ENCODE data around the gene NAALADL2.
"Not testable (repeated sequence)": the region's sequence is repeated elsewhere in the genome, so short reads cannot be mapped to it uniquely, and the experiment has no call there.

Gene NAALADL2

DNA sequence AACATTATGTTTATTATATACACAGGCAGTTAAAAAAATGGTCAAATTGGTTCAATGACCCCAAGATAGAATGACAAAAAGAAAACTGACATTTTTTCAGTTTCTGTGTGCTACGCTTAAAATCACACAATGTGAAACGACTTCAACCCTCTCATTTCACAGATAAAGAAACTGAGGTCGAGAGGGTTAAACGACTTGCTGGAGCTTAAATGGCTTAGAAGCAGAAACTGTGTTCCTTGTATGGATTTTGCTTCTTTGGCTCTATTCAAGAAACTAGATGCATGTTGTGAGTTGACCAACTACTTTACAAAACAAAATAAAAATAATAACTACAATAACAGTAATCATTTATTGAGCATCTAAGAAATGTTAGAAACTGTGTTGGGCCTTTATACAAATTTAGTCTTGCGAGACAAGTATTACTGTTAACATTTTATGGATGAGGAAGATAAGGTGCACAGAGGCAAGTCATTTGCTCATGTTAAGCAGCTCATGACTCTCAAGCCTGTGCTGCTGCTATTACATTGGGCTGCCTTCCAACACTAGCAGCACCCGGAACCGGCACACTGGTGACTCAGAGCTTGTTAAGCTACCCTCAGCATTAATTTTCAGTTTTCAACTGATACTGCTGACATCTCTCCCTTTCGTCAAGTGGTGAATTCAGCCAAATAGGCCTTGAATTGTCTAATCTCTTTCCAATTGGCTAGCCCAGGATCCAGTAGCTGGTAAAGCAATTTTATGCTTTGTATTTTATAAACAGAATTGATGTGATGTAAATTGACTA is 487.6 kb downstream of the NAALADL2 start:
- H3K27ac ChIP-seq: peak overlapping the region; percentile 75; the same call in 1 of the 2 replicates
- no peak for TF ChIP-seq ZFX (IDR thresholded peaks at IDR 0.05)
- TF ChIP-seq, protein P1, sequence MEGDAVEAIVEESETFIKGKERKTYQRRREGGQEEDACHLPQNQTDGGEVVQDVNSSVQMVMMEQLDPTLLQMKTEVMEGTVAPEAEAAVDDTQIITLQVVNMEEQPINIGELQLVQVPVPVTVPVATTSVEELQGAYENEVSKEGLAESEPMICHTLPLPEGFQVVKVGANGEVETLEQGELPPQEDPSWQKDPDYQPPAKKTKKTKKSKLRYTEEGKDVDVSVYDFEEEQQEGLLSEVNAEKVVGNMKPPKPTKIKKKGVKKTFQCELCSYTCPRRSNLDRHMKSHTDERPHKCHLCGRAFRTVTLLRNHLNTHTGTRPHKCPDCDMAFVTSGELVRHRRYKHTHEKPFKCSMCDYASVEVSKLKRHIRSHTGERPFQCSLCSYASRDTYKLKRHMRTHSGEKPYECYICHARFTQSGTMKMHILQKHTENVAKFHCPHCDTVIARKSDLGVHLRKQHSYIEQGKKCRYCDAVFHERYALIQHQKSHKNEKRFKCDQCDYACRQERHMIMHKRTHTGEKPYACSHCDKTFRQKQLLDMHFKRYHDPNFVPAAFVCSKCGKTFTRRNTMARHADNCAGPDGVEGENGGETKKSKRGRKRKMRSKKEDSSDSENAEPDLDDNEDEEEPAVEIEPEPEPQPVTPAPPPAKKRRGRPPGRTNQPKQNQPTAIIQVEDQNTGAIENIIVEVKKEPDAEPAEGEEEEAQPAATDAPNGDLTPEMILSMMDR (conservative IDR thresholded peaks at IDR 0.05): no peak

GRCh38 chr3:175349168-175349567 is 490.0 kb downstream of the NAALADL2 start:
- no peak overlapping the region for H3K27ac ChIP-seq
- TF ChIP-seq, protein P1 (conservative IDR thresholded peaks at IDR 0.05): no peak
- TF ChIP-seq ZFX (IDR thresholded peaks at IDR 0.05): no peak

DNA sequence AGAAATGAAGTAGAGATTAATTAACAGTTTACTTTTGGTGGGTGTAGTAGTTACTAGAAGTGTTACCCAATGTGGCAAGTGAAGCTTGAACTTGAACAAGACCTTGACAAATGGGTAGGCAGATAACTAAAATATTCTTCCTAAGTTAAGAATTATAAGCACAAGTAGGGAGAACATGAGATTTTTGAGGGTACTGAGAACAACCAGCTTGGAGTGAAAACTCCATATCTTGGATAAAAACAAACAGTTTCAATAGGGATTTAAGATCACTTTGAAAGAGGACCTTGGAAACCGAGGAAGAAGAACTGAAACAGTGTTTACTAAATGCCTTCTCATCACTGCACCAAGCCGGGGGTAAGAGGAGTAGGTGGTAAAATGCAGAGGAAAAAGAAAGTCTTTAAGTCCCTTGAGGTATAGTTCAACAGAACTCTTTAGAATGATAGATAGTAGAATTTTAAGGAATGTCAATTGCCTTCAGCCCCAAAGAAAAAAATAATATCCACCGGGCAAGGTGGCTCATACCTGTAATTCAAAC is 496.7 kb downstream of the NAALADL2 start:
- TF ChIP-seq ZFX (IDR thresholded peaks at IDR 0.05): no peak
- TF ChIP-seq, protein P1 (conservative IDR thresholded peaks at IDR 0.05): no peak
- H3K27ac ChIP-seq: no peak overlapping the region

GRCh38 chr3:175356899-175357324 is 497.8 kb downstream of the NAALADL2 start:
- H3K27ac ChIP-seq: no peak overlapping the region
- TF ChIP-seq, protein P1 (conservative IDR thresholded peaks at IDR 0.05): no peak
- TF ChIP-seq ZFX (IDR thresholded peaks at IDR 0.05): no peak

- no peak for TF ChIP-seq ZFX (IDR thresholded peaks at IDR 0.05)
- TF ChIP-seq, protein P1 (conservative IDR thresholded peaks at IDR 0.05): no peak
These were observed 498.6 kb downstream of the NAALADL2 start for GRCh38 chr3:175357758-175358157.

DNA sequence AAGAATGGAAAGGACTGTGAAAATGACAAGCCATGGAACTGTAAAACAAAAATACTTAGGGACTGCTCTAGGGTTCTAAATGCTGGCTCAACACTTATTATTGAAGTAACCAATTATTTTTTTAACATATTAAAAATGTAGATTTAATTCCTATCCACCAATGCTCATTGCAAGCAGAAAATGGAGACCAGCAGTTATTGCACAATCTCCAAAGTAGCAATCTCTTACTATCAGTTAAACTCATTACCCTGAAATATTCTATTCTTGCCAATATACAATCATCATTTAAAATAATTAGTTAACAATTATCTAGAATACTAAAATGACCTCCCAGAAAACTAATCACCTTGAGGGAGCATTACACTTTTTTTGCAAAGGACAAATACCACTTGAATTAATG is 499.8 kb downstream of the NAALADL2 start:
- no peak overlapping the region for H3K27ac ChIP-seq
- TF ChIP-seq, protein P1 (conservative IDR thresholded peaks at IDR 0.05): no peak
- TF ChIP-seq ZFX (IDR thresholded peaks at IDR 0.05): no peak

More at GRCh38 chr3:175357758-175358157, 498.6 kb downstream of the NAALADL2 start:
- H3K27ac ChIP-seq: no peak overlapping the region

GRCh38 chr3:175370426-175370825 is 511.3 kb downstream of the NAALADL2 start:
- not testable (repeated sequence) for H3K27ac ChIP-seq

- not testable (repeated sequence) for H3K27ac ChIP-seq
These were observed 512.1 kb downstream of the NAALADL2 start for GRCh38 chr3:175371187-175371586.
